ENCODE measurements around the gene CGGBP1. TPM values are rescaled to one million over a fixed set of nuclear protein-coding genes. Genes with fewer than 3 reads are reported as not detected.

The CGGBP1 gene
- polyA plus RNA-seq, 4 donors = 29.2 to 72.2 (median 36.0) TPM

DNA sequence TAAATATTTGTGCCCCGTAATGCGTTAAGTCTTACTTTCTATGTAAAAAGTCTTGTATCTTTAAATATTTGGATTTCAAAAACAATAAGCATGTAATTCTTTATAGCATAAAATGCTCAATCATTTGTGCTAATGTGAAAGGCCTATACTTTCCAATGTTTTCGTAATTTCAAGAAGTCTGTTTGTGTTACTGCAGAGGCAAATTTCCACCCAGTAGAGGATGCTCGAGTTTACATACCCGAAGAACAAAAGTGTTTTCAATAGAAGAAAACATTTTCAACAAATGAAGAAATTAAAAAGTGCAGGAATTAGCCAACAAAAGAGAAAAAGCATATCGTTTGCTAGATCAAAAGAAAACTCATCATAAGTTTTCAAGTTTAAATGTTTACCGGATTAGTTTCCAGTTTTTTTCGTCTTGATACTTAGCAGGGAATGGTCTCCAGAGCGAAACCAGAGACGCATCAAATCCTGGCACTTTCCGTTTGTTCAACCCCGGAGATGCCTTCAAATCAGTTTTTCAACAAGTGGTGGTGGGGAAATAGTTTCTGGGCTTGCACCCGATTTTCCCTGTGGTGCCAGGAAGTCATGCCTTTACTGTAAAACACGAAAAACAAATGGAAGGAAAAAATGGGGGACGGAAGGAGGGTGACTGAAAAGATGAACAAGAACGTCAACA is 1.0 kb downstream of the CGGBP1 start:
- no peak for FAIRE-seq

GRCh38 chr3:88046766-88047165 is 12.0 kb downstream of the CGGBP1 start:
- H3K4me1 ChIP-seq (ENCODE audit: control insufficient read depth in 3 of 3, insufficient read depth in 2 of 3, low read depth in 1 of 3, low read length in 2 of 3) = no peaks in the 10 kb centered on the region
- H3K4me3 ChIP-seq (ENCODE audit: low read depth in 1 of 3, low read length in 3 of 3) = no peak overlapping the region
- DNase-seq (no peak), FAIRE-seq (no peak)
- no peak overlapping the region for H3K27ac ChIP-seq (ENCODE audit: low read depth in 1 of 3, low read length in 2 of 3)
- no peaks in the 10 kb centered on the region for H3K9me3 ChIP-seq (ENCODE audit: control insufficient read depth in 2 of 2, insufficient read depth in 1 of 2, low read depth in 1 of 2, low read length in 1 of 2)
- WGBS, 3 donors = 82 to 86% (median 84%) methylated on average over 5 of the region's 5 CpGs
- H3K27me3 ChIP-seq (ENCODE audit: control insufficient read depth in 3 of 3, insufficient read depth in 3 of 3, low read length in 3 of 3) = no peaks in the 10 kb centered on the region
- H3K36me3 ChIP-seq (ENCODE audit: control insufficient read depth in 3 of 3, insufficient read depth in 2 of 3, low read depth in 1 of 3, low read length in 3 of 3) = no peaks in the 10 kb centered on the region

More for the DNA sequence above, 1.0 kb downstream of the CGGBP1 start:
- 9 to 13% (median 9%) methylated on average over 16 of the region's 16 CpGs for WGBS, 3 donors
- Histone ChIP-seq H3K27me3 (ENCODE audit: control insufficient read depth in 3 of 3, insufficient read depth in 3 of 3, low read length in 3 of 3) (no peaks in the 10 kb centered on the region), H3K4me1 (ENCODE audit: control insufficient read depth in 3 of 3, insufficient read depth in 2 of 3, low read depth in 1 of 3, low read length in 2 of 3) (peaks cover 0 to 4% (median 0%) of the 10 kb centered on the region in 3 donors), H3K9me3 (ENCODE audit: control insufficient read depth in 2 of 2, insufficient read depth in 1 of 2, low read depth in 1 of 2, low read length in 1 of 2) (no peaks in the 10 kb centered on the region), H3K36me3 (ENCODE audit: control insufficient read depth in 3 of 3, insufficient read depth in 2 of 3, low read depth in 1 of 3, low read length in 3 of 3) (peaks cover 0 to 5% (median 3%) of the 10 kb centered on the region in 3 donors), H3K27ac (ENCODE audit: low read depth in 1 of 3, low read length in 2 of 3) (peak overlapping the region; percentile 95 to 99 (median 96)), H3K4me3 (ENCODE audit: low read depth in 1 of 3, low read length in 3 of 3) (peak overlapping the region; percentile 78 to 85 (median 81))
- DNase-seq = peak in 1 of 2 donors; percentile 12

GRCh38 chr3:88044411-88044810 is 14.4 kb downstream of the CGGBP1 start:
- WGBS, 3 donors = 23 to 45% (median 24%) methylated on average over 1 of the region's 1 CpG
- DNase-seq = no peak
- no peak overlapping the region for H3K27ac ChIP-seq (ENCODE audit: low read depth in 1 of 3, low read length in 2 of 3)
- H3K4me1 ChIP-seq (ENCODE audit: control insufficient read depth in 3 of 3, insufficient read depth in 2 of 3, low read depth in 1 of 3, low read length in 2 of 3) = no peaks in the 10 kb centered on the region
- no peaks in the 10 kb centered on the region for H3K36me3 ChIP-seq (ENCODE audit: control insufficient read depth in 3 of 3, insufficient read depth in 2 of 3, low read depth in 1 of 3, low read length in 3 of 3)
- no peaks in the 10 kb centered on the region for H3K27me3 ChIP-seq (ENCODE audit: control insufficient read depth in 3 of 3, insufficient read depth in 3 of 3, low read length in 3 of 3)
- H3K9me3 ChIP-seq (ENCODE audit: control insufficient read depth in 2 of 2, insufficient read depth in 1 of 2, low read depth in 1 of 2, low read length in 1 of 2) = no peaks in the 10 kb centered on the region
- no peak overlapping the region for H3K4me3 ChIP-seq (ENCODE audit: low read depth in 1 of 3, low read length in 3 of 3)
- no peak for FAIRE-seq

GRCh38 chr3:88041005-88041404 is 17.8 kb downstream of the CGGBP1 start:
- Histone ChIP-seq H3K36me3 (ENCODE audit: control insufficient read depth in 3 of 3, insufficient read depth in 2 of 3, low read depth in 1 of 3, low read length in 3 of 3) (no peaks in the 10 kb centered on the region), H3K27me3 (ENCODE audit: control insufficient read depth in 3 of 3, insufficient read depth in 3 of 3, low read length in 3 of 3) (no peaks in the 10 kb centered on the region), H3K4me3 (ENCODE audit: low read depth in 1 of 3, low read length in 3 of 3) (no peak overlapping the region), H3K4me1 (ENCODE audit: control insufficient read depth in 3 of 3, insufficient read depth in 2 of 3, low read depth in 1 of 3, low read length in 2 of 3) (no peaks in the 10 kb centered on the region), H3K27ac (ENCODE audit: low read depth in 1 of 3, low read length in 2 of 3) (no peak overlapping the region), H3K9me3 (ENCODE audit: control insufficient read depth in 2 of 2, insufficient read depth in 1 of 2, low read depth in 1 of 2, low read length in 1 of 2) (no peaks in the 10 kb centered on the region)
- FAIRE-seq (no peak), DNase-seq (no peak)
- 95 to 97% (median 96%) methylated on average over 3 of the region's 3 CpGs for WGBS, 3 donors

DNA sequence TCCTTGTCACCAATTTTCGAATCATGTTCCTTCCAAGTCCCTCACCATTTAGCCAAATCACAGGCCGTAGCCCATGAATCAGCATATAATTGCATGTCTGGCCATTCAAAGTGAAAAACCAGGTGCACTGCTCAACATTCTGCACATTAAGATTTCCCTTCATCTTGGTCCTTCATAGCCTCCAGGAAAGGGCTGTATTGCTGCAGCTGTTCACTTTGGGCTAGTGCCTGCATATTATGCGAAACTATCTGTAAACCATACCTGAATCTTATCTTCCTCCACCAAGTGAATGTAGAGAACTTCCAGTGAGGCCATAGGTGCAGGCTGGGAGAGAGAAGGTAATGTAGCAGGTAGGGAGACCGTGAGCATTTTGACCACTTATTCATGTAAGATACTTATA is 18.3 kb downstream of the CGGBP1 start:
- Histone ChIP-seq H3K27me3 (ENCODE audit: control insufficient read depth in 3 of 3, insufficient read depth in 3 of 3, low read length in 3 of 3) (no peaks in the 10 kb centered on the region), H3K27ac (ENCODE audit: low read depth in 1 of 3, low read length in 2 of 3) (no peak overlapping the region), H3K36me3 (ENCODE audit: control insufficient read depth in 3 of 3, insufficient read depth in 2 of 3, low read depth in 1 of 3, low read length in 3 of 3) (no peaks in the 10 kb centered on the region), H3K4me1 (ENCODE audit: control insufficient read depth in 3 of 3, insufficient read depth in 2 of 3, low read depth in 1 of 3, low read length in 2 of 3) (no peaks in the 10 kb centered on the region), H3K4me3 (ENCODE audit: low read depth in 1 of 3, low read length in 3 of 3) (no peak overlapping the region), H3K9me3 (ENCODE audit: control insufficient read depth in 2 of 2, insufficient read depth in 1 of 2, low read depth in 1 of 2, low read length in 1 of 2) (no peaks in the 10 kb centered on the region)
- FAIRE-seq (no peak), DNase-seq (no peak)
- WGBS, 3 donors = 89 to 93% (median 90%) methylated on average over 4 of the region's 4 CpGs

DNA sequence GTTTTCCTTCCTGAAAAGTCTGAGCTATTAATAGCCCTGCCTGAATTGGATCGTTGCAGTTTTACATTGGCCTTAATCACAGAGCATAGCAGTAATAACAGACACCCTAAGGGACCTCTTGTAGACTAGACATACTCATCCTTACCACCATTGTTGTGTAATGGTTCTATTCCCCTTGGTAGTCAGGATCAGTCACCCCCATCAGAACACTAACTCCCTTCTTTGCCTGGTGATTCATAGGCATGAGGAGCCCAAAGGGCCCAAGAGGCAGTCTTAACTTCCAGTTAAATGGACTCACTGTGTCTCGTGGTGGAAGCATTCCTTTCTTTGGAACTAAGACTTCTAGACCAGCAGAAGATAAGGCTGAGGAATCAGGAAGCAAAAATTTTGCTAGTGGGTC is 20.2 kb downstream of the CGGBP1 start:
- no peaks in the 10 kb centered on the region for H3K36me3 ChIP-seq (ENCODE audit: control insufficient read depth in 3 of 3, insufficient read depth in 2 of 3, low read depth in 1 of 3, low read length in 3 of 3)
- H3K27me3 ChIP-seq (ENCODE audit: control insufficient read depth in 3 of 3, insufficient read depth in 3 of 3, low read length in 3 of 3) = no peaks in the 10 kb centered on the region
- H3K4me1 ChIP-seq (ENCODE audit: control insufficient read depth in 3 of 3, insufficient read depth in 2 of 3, low read depth in 1 of 3, low read length in 2 of 3) = no peaks in the 10 kb centered on the region
- FAIRE-seq (no peak), DNase-seq (no peak)
- WGBS, 3 donors = 26 to 55% (median 33%) methylated on average over 2 of the region's 2 CpGs
- H3K27ac ChIP-seq (ENCODE audit: low read depth in 1 of 3, low read length in 2 of 3) = no peak overlapping the region
- H3K4me3 ChIP-seq (ENCODE audit: low read depth in 1 of 3, low read length in 3 of 3) = no peak overlapping the region
- no peaks in the 10 kb centered on the region for H3K9me3 ChIP-seq (ENCODE audit: control insufficient read depth in 2 of 2, insufficient read depth in 1 of 2, low read depth in 1 of 2, low read length in 1 of 2)

GRCh38 chr3:88036221-88036620 is 22.6 kb downstream of the CGGBP1 start:
- H3K27ac ChIP-seq (ENCODE audit: low read depth in 1 of 3, low read length in 2 of 3) = no peak overlapping the region
- no peak for DNase-seq
- no peak for FAIRE-seq
- no peaks in the 10 kb centered on the region for H3K9me3 ChIP-seq (ENCODE audit: control insufficient read depth in 2 of 2, insufficient read depth in 1 of 2, low read depth in 1 of 2, low read length in 1 of 2)
- H3K4me1 ChIP-seq (ENCODE audit: control insufficient read depth in 3 of 3, insufficient read depth in 2 of 3, low read depth in 1 of 3, low read length in 2 of 3) = no peaks in the 10 kb centered on the region
- no peaks in the 10 kb centered on the region for H3K27me3 ChIP-seq (ENCODE audit: control insufficient read depth in 3 of 3, insufficient read depth in 3 of 3, low read length in 3 of 3)
- no peak overlapping the region for H3K4me3 ChIP-seq (ENCODE audit: low read depth in 1 of 3, low read length in 3 of 3)
- no peaks in the 10 kb centered on the region for H3K36me3 ChIP-seq (ENCODE audit: control insufficient read depth in 3 of 3, insufficient read depth in 2 of 3, low read depth in 1 of 3, low read length in 3 of 3)
- 80 to 86% (median 82%) methylated on average over 5 of the region's 5 CpGs for WGBS, 3 donors

DNA sequence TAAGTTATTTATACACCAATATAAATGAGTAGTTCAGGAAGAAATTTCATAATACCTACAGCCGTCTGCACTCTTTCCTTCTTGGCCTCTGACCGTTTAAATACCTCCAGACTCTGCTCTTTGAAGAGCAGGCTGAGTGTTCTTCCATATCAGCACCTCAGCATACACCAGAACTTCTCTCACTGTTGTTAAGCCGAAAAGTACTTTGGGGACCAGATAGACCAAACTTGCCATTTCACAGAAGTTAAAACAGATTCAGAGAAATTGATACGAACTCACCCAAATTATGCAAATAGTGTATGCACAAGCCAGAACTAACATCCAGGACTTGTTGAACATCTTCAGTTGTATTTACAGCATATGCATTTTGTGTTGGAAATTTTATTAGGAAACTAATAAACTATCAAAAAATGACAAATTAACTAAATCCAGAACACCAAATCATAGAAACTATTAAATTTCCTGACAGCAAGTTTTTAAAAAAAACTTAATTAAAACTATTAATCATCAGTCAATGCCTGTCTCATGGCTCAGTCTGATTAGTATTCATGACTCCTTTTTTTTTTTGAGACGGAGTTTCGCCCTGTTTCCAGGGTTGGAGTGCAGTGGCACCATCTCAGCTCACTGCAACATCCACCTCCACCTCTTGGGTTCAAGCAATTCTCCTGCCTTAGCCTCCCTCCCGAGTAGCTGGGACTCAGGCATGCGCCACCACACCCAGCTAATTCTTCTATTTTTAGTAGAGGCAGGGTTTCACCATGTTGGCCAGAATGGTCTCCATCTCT is 24.1 kb downstream of the CGGBP1 start:
- no peaks in the 10 kb centered on the region for H3K4me1 ChIP-seq (ENCODE audit: control insufficient read depth in 3 of 3, insufficient read depth in 2 of 3, low read depth in 1 of 3, low read length in 2 of 3)
- no peaks in the 10 kb centered on the region for H3K27me3 ChIP-seq (ENCODE audit: control insufficient read depth in 3 of 3, insufficient read depth in 3 of 3, low read length in 3 of 3)
- FAIRE-seq (no peak), DNase-seq (no peak)
- WGBS, 3 donors = 84 to 86% (median 85%) methylated on average over 8 of the region's 8 CpGs
- no peak overlapping the region for H3K4me3 ChIP-seq (ENCODE audit: low read depth in 1 of 3, low read length in 3 of 3)
- no peak overlapping the region for H3K27ac ChIP-seq (ENCODE audit: low read depth in 1 of 3, low read length in 2 of 3)
- H3K9me3 ChIP-seq (ENCODE audit: control insufficient read depth in 2 of 2, insufficient read depth in 1 of 2, low read depth in 1 of 2, low read length in 1 of 2) = no peaks in the 10 kb centered on the region
- H3K36me3 ChIP-seq (ENCODE audit: control insufficient read depth in 3 of 3, insufficient read depth in 2 of 3, low read depth in 1 of 3, low read length in 3 of 3) = no peaks in the 10 kb centered on the region
